WTC11 (cell line): ENCODE data around the gene BNIPL. TPM values are rescaled to one million over a fixed set of nuclear protein-coding genes. Genes with fewer than 3 reads are reported as not detected.

Experiments
- ATAC-seq: fragments of 200-7000 bp; cut with Tn5 transposase; 2 replicates; pipeline ENCODE4 v1.10.0; 2021; ENCODE audit warnings: mild to moderate bottlenecking, moderate library complexity
- CTCF ChIA-PET: fragments of 300-600 bp; sonication (Branson Sonifier 250); formaldehyde crosslinking; loops from one replicate; lab custom pipeline; 2021; ENCODE audit warnings: antibody characterized with exemption; lab: Charles Lee
- POLR2A ChIA-PET: fragments of 350-600 bp; sonication (Branson Sonifier 250); formaldehyde crosslinking; loops from one replicate; lab custom pipeline; 2021; ENCODE audit warnings: antibody characterized with exemption; lab: Charles Lee
- DNase-seq: peaks from one replicate; pipeline ENCODE4 v3.0.0; 2021; ENCODE audit warnings: low spot score
- H3K27ac Mint-ChIP-seq: 2 replicates; pipeline ENCODE4 v1.8.0; 2021; ENCODE audit warnings: mixed read lengths
- H3K27me3 Mint-ChIP-seq: 2 replicates; pipeline ENCODE4 v1.8.0; 2021; ENCODE audit warnings: low read depth, mild to moderate bottlenecking, moderate library complexity, mixed read lengths
- H3K36me3 Mint-ChIP-seq: 2 replicates; pipeline ENCODE4 v1.8.0; 2021; ENCODE audit warnings: mixed read lengths
- H3K4me1 Mint-ChIP-seq: 2 replicates; pipeline ENCODE4 v1.8.0; 2022; ENCODE audit warnings: mixed read lengths
- H3K4me3 Mint-ChIP-seq: 2 replicates; pipeline ENCODE4 v1.8.0; 2021; ENCODE audit warnings: mild to moderate bottlenecking, moderate library complexity, mixed read lengths
- H3K9me3 Mint-ChIP-seq: 2 replicates; pipeline ENCODE4 v1.8.0; 2021; ENCODE audit warnings: mixed read lengths
- ATF1 ChIP-seq: sonication (generic); formaldehyde crosslinking; IDR thresholded peaks from 2 replicates; pipeline ENCODE4 v1.8.1; 2023; ENCODE audit warnings: mild to moderate bottlenecking, moderate library complexity, missing genetic modification reagents
- CREM ChIP-seq: sonication (generic); formaldehyde crosslinking; IDR thresholded peaks from 2 replicates; pipeline ENCODE4 v1.8.1; 2022; ENCODE audit warnings: mild to moderate bottlenecking, missing genetic modification reagents, moderate library complexity
- ELF4 ChIP-seq: sonication (generic); formaldehyde crosslinking; IDR thresholded peaks from 2 replicates; pipeline ENCODE4 v1.8.1; 2022; ENCODE audit warnings: low read depth, mild to moderate bottlenecking, moderate library complexity, missing genetic modification reagents
- ESRRA ChIP-seq: sonication (generic); formaldehyde crosslinking; IDR thresholded peaks from 2 replicates; pipeline ENCODE4 v1.8.1; 2022; ENCODE audit warnings: mild to moderate bottlenecking, missing genetic modification reagents, borderline replicate concordance
- ETV6 ChIP-seq: sonication (generic); formaldehyde crosslinking; IDR thresholded peaks from 2 replicates; pipeline ENCODE4 v1.8.1; 2022; ENCODE audit warnings: mild to moderate bottlenecking, missing genetic modification reagents
- FOXJ3 ChIP-seq: sonication (generic); formaldehyde crosslinking; IDR thresholded peaks from 2 replicates; pipeline ENCODE4 v1.9.0; 2021; ENCODE audit warnings: missing genetic modification reagents, mild to moderate bottlenecking, borderline replicate concordance
- FOXK1 ChIP-seq: sonication (generic); formaldehyde crosslinking; IDR thresholded peaks from 2 replicates; pipeline ENCODE4 v1.8.0; 2022; ENCODE audit warnings: mild to moderate bottlenecking, moderate library complexity, missing genetic modification reagents
- FOXP1 ChIP-seq: sonication (generic); formaldehyde crosslinking; IDR thresholded peaks from 2 replicates; pipeline ENCODE4 v1.8.0; 2022; ENCODE audit warnings: missing genetic modification reagents, mild to moderate bottlenecking, moderate library complexity, borderline replicate concordance
- GABPB1 ChIP-seq: sonication (generic); formaldehyde crosslinking; IDR thresholded peaks from 2 replicates; pipeline ENCODE4 v1.8.1; 2023; ENCODE audit warnings: mild to moderate bottlenecking, missing genetic modification reagents
- HMGA2 ChIP-seq: fragments of 250-450 bp; sonication (Bioruptor Pico); IDR thresholded peaks from 2 replicates; pipeline ENCODE4 v1.4.0; 2021; ENCODE audit warnings: mild to moderate bottlenecking, moderate library complexity
- JAZF1 ChIP-seq: fragments of 250-450 bp; sonication (Bioruptor Pico); IDR thresholded peaks from 2 replicates; pipeline ENCODE4 v1.9.0; 2021; ENCODE audit warnings: moderate library complexity, mild to moderate bottlenecking, inconsistent platforms
- JUN ChIP-seq: sonication (generic); formaldehyde crosslinking; IDR thresholded peaks from 2 replicates; pipeline ENCODE4 v1.8.0; 2023; ENCODE audit warnings: mild to moderate bottlenecking, missing genetic modification reagents
- KAT7 ChIP-seq: sonication (generic); formaldehyde crosslinking; IDR thresholded peaks from 2 replicates; pipeline ENCODE4 v1.8.1; 2023; ENCODE audit warnings: missing genetic modification reagents, mild to moderate bottlenecking, borderline replicate concordance
- MAX ChIP-seq: sonication (generic); formaldehyde crosslinking; IDR thresholded peaks from 2 replicates; pipeline ENCODE4 v1.8.0; 2022; ENCODE audit warnings: mild to moderate bottlenecking, missing genetic modification reagents
- MYBL2 ChIP-seq: sonication (generic); formaldehyde crosslinking; IDR thresholded peaks from 2 replicates; pipeline ENCODE4 v1.8.1; 2023; ENCODE audit warnings: mild to moderate bottlenecking, moderate library complexity, missing genetic modification reagents
- TP53 ChIP-seq: sonication (generic); formaldehyde crosslinking; IDR thresholded peaks from 2 replicates; pipeline ENCODE4 v1.8.1; 2023; ENCODE audit warnings: mild to moderate bottlenecking, missing genetic modification reagents
- USF2 ChIP-seq: sonication (generic); formaldehyde crosslinking; IDR thresholded peaks from 2 replicates; pipeline ENCODE4 v1.8.1; 2023; ENCODE audit warnings: mild to moderate bottlenecking, missing genetic modification reagents, moderate library complexity
- ZNF232 ChIP-seq: sonication (generic); formaldehyde crosslinking; IDR thresholded peaks from 2 replicates; pipeline ENCODE4 v1.8.0; 2022; ENCODE audit warnings: mild to moderate bottlenecking, missing genetic modification reagents
- ZNF281 ChIP-seq: sonication (generic); formaldehyde crosslinking; IDR thresholded peaks from 2 replicates; pipeline ENCODE4 v1.8.0; 2023; ENCODE audit warnings: mild to moderate bottlenecking, missing genetic modification reagents
- ZNF317 ChIP-seq: sonication (generic); formaldehyde crosslinking; IDR thresholded peaks from 2 replicates; pipeline ENCODE4 v1.8.1; 2023; ENCODE audit warnings: low read depth, mild to moderate bottlenecking, moderate library complexity, missing genetic modification reagents, borderline replicate concordance
- ZNF396 ChIP-seq: fragments of 250-450 bp; sonication (Bioruptor Pico); IDR thresholded peaks from 2 replicates; pipeline ENCODE4 v1.8.0; 2021; ENCODE audit warnings: mild to moderate bottlenecking, moderate library complexity, borderline replicate concordance
- ZNF425 ChIP-seq: fragments of 250-450 bp; sonication (Bioruptor Pico); conservative IDR thresholded peaks from 2 replicates; pipeline ENCODE4 v1.9.0; 2021; ENCODE audit warnings: mild to moderate bottlenecking
- total RNA-seq: library from RNA; stranded (reverse); gene quantifications from 3 replicates; pipeline ENCODE4 v1.2.3, GENCODE V29; 2021
- TF ChIP-seq, protein P1 (sequence below): sonication (generic); formaldehyde crosslinking; IDR thresholded peaks from 2 replicates; pipeline ENCODE4 v1.8.0; 2023; ENCODE audit warnings: missing genetic modification reagents, mild to moderate bottlenecking, borderline replicate concordance
- TF ChIP-seq, protein P2 (sequence below): sonication (generic); formaldehyde crosslinking; IDR thresholded peaks from 2 replicates; pipeline ENCODE4 v1.8.1; 2022; ENCODE audit warnings: mild to moderate bottlenecking, moderate library complexity, missing genetic modification reagents

BNIPL gene
- total RNA-seq, 1 experiment from 2014 or later = 3.8 TPM

DNA sequence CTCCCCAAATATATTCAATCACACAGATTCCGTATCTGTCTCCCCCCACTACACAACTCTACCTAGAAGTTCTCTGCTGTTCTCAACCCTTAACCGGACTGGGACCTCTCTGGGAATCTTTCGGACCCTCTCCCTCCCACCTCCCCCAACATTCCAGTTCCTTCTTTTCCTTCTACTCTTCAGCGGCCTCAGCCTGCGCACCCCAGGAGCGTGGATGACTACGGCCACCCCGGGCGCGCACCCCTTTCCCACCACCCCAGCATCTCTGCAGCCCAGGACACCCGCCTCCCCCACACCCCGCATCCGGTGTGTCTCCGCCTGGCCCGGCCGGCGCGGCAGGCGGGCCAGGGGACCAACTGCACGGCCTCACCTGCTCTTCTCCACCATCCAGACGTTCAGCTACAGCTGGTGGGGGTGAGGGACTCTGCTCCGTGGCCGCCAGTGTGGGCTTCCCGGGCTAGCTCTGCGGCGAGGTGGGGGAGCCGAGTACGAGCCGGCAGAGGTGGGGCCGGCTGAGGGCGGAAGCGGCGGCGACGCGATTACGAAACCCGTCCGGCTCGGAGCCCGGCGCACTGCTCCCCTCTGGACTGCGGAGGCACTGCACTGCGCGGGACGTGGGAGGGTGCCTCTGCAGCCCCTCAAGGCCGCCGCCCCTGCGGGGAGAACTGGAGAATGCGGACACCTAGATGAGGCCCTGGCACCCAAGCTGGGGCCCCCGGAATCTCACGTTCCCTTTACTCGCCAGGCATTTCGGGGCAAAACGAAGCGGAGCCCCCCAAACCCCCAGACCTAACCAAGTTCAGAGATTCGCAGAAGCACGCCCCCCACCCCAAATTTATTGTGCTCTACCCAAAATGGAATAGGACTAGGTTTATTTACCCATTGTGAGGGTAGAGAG, 23.0 kb downstream of the BNIPL start, which contains the start of gene CDC42SE1:
Gene CDC42SE1 (minus strand): TSS at position 514 of the 898 bp plus-strand sequence. CDS start 3,892 bp downstream, outside the sequence.
- POLR2A ChIA-PET = interaction anchor here (0.6 to 2.3 kb wide), 5 partner anchors 11 to 106 kb away, joined by 3 to 13 read pairs (median 6); partner anchors contain the start of genes ANXA9 and LYSMD1
- H3K27me3 Mint-ChIP-seq = no peaks in the 10 kb centered on the region
- H3K27ac Mint-ChIP-seq = peak within 1 kb of the TSS; percentile 86
- H3K9me3 Mint-ChIP-seq = no peaks in the 10 kb centered on the region
- H3K4me1 Mint-ChIP-seq = peaks cover 46% of the 10 kb centered on the region
- H3K4me3 Mint-ChIP-seq = peak within 1 kb of the TSS; percentile 79
- H3K36me3 Mint-ChIP-seq = peaks cover 29% of the 10 kb centered on the region
- ATAC-seq (peak; percentile 84), DNase-seq (peak; percentile 86)
- CTCF ChIA-PET = interaction anchor here (0.5 to 6.5 kb wide), 17 partner anchors 11 to 281 kb away, joined by 3 to 43 read pairs (median 5); partner anchors contain the start of genes BNIPL, C1orf56, GABPB2 and LYSMD1
- peak; percentile 38; the same call in 1 of the 2 replicates for TF ChIP-seq ZNF281 (CRISPR knock-in tag)
- peak; percentile 43; the same call in 1 of the 2 replicates for TF ChIP-seq ZNF317
- peak; percentile 65 for TF ChIP-seq MAX (CRISPR knock-in tag)
- peak; percentile 27; the same call in 1 of the 2 replicates for TF ChIP-seq FOXP1 (CRISPR knock-in tag)
- TF ChIP-seq FOXJ3 = no peak
- no peak for TF ChIP-seq HMGA2
- TF ChIP-seq FOXK1 (CRISPR knock-in tag) = peak; percentile 65; the same call in 1 of the 2 replicates
- TF ChIP-seq, protein P1, sequence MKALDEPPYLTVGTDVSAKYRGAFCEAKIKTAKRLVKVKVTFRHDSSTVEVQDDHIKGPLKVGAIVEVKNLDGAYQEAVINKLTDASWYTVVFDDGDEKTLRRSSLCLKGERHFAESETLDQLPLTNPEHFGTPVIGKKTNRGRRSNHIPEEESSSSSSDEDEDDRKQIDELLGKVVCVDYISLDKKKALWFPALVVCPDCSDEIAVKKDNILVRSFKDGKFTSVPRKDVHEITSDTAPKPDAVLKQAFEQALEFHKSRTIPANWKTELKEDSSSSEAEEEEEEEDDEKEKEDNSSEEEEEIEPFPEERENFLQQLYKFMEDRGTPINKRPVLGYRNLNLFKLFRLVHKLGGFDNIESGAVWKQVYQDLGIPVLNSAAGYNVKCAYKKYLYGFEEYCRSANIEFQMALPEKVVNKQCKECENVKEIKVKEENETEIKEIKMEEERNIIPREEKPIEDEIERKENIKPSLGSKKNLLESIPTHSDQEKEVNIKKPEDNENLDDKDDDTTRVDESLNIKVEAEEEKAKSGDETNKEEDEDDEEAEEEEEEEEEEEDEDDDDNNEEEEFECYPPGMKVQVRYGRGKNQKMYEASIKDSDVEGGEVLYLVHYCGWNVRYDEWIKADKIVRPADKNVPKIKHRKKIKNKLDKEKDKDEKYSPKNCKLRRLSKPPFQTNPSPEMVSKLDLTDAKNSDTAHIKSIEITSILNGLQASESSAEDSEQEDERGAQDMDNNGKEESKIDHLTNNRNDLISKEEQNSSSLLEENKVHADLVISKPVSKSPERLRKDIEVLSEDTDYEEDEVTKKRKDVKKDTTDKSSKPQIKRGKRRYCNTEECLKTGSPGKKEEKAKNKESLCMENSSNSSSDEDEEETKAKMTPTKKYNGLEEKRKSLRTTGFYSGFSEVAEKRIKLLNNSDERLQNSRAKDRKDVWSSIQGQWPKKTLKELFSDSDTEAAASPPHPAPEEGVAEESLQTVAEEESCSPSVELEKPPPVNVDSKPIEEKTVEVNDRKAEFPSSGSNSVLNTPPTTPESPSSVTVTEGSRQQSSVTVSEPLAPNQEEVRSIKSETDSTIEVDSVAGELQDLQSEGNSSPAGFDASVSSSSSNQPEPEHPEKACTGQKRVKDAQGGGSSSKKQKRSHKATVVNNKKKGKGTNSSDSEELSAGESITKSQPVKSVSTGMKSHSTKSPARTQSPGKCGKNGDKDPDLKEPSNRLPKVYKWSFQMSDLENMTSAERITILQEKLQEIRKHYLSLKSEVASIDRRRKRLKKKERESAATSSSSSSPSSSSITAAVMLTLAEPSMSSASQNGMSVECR (CRISPR knock-in tag) = peak; percentile 47; the same call in 1 of the 2 replicates
- peak; percentile 32; the same call in 1 of the 2 replicates for TF ChIP-seq MYBL2 (CRISPR knock-in tag)
- peak; percentile 42; the same call in 1 of the 2 replicates for TF ChIP-seq ESRRA (CRISPR knock-in tag)
- TF ChIP-seq ZNF425 (CRISPR knock-in tag) = no peak
- TF ChIP-seq ZNF232 (CRISPR knock-in tag) = 0 out of 2 replicates have a peak, but pooled peaks have one; percentile 35
- TF ChIP-seq KAT7 (CRISPR knock-in tag) = peak; percentile 91; the same call in 1 of the 2 replicates
- TF ChIP-seq TP53 = peak; percentile 24
- no peak for TF ChIP-seq USF2
- peak; percentile 74 for TF ChIP-seq CREM (CRISPR knock-in tag)
- no peak for TF ChIP-seq JAZF1 (CRISPR knock-in tag)
- TF ChIP-seq ATF1 (CRISPR knock-in tag) = 0 out of 2 replicates have a peak, but pooled peaks have one; percentile 21
- TF ChIP-seq GABPB1 (CRISPR knock-in tag) = peak; percentile 83
- TF ChIP-seq, protein P2, sequence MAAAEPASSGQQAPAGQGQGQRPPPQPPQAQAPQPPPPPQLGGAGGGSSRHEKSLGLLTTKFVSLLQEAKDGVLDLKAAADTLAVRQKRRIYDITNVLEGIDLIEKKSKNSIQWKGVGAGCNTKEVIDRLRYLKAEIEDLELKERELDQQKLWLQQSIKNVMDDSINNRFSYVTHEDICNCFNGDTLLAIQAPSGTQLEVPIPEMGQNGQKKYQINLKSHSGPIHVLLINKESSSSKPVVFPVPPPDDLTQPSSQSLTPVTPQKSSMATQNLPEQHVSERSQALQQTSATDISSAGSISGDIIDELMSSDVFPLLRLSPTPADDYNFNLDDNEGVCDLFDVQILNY (CRISPR knock-in tag) = peak; percentile 82
- 0 out of 2 replicates have a peak, but pooled peaks have one; percentile 65 for TF ChIP-seq JUN (CRISPR knock-in tag)
- peak; percentile 76; the same call in 1 of the 2 replicates for TF ChIP-seq ETV6
- TF ChIP-seq ELF4 (CRISPR knock-in tag) = 0 out of 2 replicates have a peak, but pooled peaks have one; percentile 56
- TF ChIP-seq ZNF396 (CRISPR knock-in tag) = no peak
